Occipital lobe (tissue), 2 donors: Measurements from ENCODE around the gene TUBB4B. TPM values are rescaled to one million over a fixed set of nuclear protein-coding genes. Genes with fewer than 3 reads are reported as not detected.

ENCODE experiments used
- DNase-seq: peaks from one replicate; lab custom pipeline; 2025; lab: John Stamatoyannopoulos, UW
- total RNA-seq: library from RNA; depleted of rRNA; stranded (reverse); fragments of >200 nt; gene quantifications from one replicate; pipeline ENCODE4 v1.2.3, GENCODE V29; 2014

Gene TUBB4B
- 68.9 TPM for total RNA-seq

- peak; percentile 98 for DNase-seq
These were observed at the start of gene TUBB4B for GRCh38 chr9:137240841-137241489. TSS of gene TUBB4B (plus strand) at chr9:137241287. CDS start at chr9:137241361, 74 bp downstream.

- peak; percentile 65 for DNase-seq
These were observed 49.2 kb upstream of the TUBB4B start for GRCh38 chr9:137191691-137192447.

GRCh38 chr9:137192448-137192780, 48.7 kb upstream of the TUBB4B start:
- DNase-seq = no peak

- no peak for DNase-seq
These were observed 48.2 kb upstream of the TUBB4B start for GRCh38 chr9:137192859-137193258.

GRCh38 chr9:137193771-137194170, 47.3 kb upstream of the TUBB4B start:
- no peak for DNase-seq

- peak; percentile 77 for DNase-seq
These were observed 46.7 kb upstream of the TUBB4B start for GRCh38 chr9:137194388-137194787.

- no peak for DNase-seq
These were observed 46.2 kb upstream of the TUBB4B start for GRCh38 chr9:137194909-137195308.

GRCh38 chr9:137195525-137196220, 45.4 kb upstream of the TUBB4B start:
- no peak for DNase-seq

GRCh38 chr9:137198051-137198901, 42.8 kb upstream of the TUBB4B start:
- no peak for DNase-seq

- DNase-seq = no peak
These were observed 42.2 kb upstream of the TUBB4B start for GRCh38 chr9:137198902-137199283.

GRCh38 chr9:137199411-137200121, 41.5 kb upstream of the TUBB4B start:
- DNase-seq = no peak

GRCh38 chr9:137200311-137201204, 40.5 kb upstream of the TUBB4B start, which contains the start of gene TPRN:
TSS of gene TPRN (minus strand) at chr9:137200741. CDS start at chr9:137200711, 30 bp downstream.
- peak; percentile 99 for DNase-seq

- no peak for DNase-seq
These were observed 39.8 kb upstream of the TUBB4B start for GRCh38 chr9:137201205-137201868.

- no peak for DNase-seq
These were observed 38.1 kb upstream of the TUBB4B start for GRCh38 chr9:137202966-137203365.

- no peak for DNase-seq
These were observed 36.4 kb upstream of the TUBB4B start for GRCh38 chr9:137204731-137205125.

GRCh38 chr9:137205126-137206069, 35.7 kb upstream of the TUBB4B start, which contains the start of the genes NDOR1 and TMEM203:
TSS of gene NDOR1 (plus strand) at chr9:137205700. CDS start at chr9:137205778, 78 bp downstream.
TSS of gene TMEM203 (minus strand) at chr9:137205648. CDS start at chr9:137205414, 234 bp downstream.
- peak; percentile 86 for DNase-seq

GRCh38 chr9:137206602-137207001, 34.5 kb upstream of the TUBB4B start:
- no peak for DNase-seq

GRCh38 chr9:137211532-137211931, 29.6 kb upstream of the TUBB4B start:
- no peak for DNase-seq
